Hepatocyte (in vitro differentiated cells): ENCODE data around the gene MYL2.
A peak's percentile ranks its signal among the peaks of the same experiment; 100 is the strongest.

Experiments used
- CTCF ChIP-seq: fragments of 200-600 bp; sonication (generic); IDR thresholded peaks from 2 replicates; pipeline ENCODE4 v1.5.1; 2016; ENCODE audit warnings: antibody characterized with exemption, mild to moderate bottlenecking; ENCODE audit not compliant: poor library complexity
- EZH2phosphoT487 ChIP-seq: fragments of 200-600 bp; sonication (generic); IDR thresholded peaks from one replicate; pipeline ENCODE4 v1.6.1; 2018; ENCODE audit warnings: antibody characterized with exemption, mild to moderate bottlenecking, low read depth, moderate library complexity; ENCODE audit not compliant: unreplicated experiment, severe bottlenecking

GRCh38 chr12:110937104-110937641 lies 16.8 kb upstream of the MYL2 start:
- TF ChIP-seq EZH2phosphoT487 (no peak), CTCF (peak; percentile 95)
